ENCODE results near the gene GALNT4.

GALNT4 gene

GRCh38 chr12:89528434-89528833, 3.8 kb upstream of the GALNT4 start:
- no peak for DNase-seq

GRCh38 chr12:89525824-89526770, 1.5 kb upstream of the GALNT4 start, which contains the start of gene POC1B:
TSS of gene POC1B (minus strand) at chr12:89526047. CDS start at chr12:89525895, 152 bp downstream.
- DNase-seq = peak; percentile 92

DNA sequence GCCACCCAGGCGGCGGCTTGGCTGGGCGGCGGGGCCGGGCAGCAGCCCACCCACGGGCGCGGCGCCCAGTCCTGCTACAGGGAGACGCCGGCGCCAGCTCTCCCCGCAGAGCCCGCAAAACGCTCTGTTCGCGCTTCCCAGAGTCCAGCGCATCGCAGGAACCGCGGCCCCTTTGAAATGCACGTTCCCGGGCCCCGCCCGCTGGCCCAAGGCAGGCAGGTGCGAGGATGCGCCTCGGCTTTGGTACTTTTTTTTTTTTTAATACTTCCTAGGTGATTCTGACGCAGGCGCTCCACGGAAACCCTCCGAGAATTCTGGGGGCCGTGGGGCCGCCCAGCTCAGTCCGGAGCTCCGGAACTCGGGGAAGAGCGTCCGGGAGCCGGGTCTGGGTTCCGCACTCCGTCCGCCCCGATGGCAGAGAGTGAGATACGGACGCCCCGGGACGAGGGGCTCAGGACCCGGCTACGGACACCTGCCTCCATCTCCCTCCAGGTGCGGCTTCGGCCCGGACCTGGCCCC, 768 bp upstream of the GALNT4 start:
- peak; percentile 82 for DNase-seq

DNA sequence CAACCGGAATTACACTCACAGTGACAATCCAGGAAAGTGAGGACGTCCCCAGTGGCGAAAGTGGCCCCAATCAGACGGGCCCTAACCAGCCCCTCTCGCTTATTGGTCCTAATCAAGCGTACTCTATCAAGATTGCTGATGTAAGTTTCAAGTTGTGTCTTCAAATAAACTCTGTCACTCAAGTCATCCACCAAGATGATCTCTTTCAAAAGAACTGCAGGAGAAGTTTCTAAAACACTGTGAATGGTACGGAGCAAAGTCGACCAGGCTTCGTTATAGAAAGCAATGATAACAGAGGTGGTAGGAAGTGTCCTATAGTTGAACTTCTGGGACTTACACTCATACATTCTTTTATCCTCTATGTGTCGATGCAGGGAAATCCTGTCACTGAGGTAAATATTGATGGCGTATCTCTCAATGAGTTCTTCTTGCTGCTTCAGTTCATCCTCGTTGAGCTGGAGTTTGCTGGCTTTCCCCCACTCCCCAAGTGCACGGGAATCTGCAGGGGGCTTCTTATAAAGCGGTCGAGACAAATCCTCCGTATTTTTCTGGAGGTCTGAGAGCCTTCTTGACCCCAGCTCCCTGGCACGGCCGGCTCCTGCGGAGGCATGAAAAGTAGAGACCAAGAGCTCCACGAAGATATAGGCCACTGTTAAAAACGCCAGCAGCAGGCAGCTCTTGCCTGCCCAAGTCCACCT, 604 bp downstream of the GALNT4 start:
- DNase-seq = no peak

- DNase-seq = no peak
Measured at GRCh38 chr12:89523393-89523792, 1.2 kb downstream of the GALNT4 start.

GRCh38 chr12:89521364-89522223, 3.0 kb downstream of the GALNT4 start:
- DNase-seq = no peak

DNA sequence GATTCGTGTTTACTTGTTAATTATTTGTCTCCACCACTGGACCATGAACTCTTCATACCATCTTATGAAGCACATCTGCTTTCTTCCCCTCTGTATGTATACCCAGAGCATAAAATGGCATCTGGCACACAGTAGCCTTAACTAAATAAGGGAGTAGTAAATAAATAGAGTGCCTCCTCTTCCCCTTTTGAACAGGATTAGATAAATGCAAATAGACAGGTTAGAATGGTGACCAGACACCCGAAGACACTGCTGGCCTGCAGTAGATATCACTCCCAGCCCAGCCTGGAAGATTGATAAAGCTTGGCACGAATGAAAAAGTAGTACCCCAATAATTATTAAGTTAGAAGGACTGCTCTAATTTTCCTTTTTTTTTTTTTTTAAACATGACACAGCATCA, 6.9 kb downstream of the GALNT4 start:
- DNase-seq = no peak

GRCh38 chr12:89516633-89517032, 8.0 kb downstream of the GALNT4 start:
- no peak for DNase-seq

- DNase-seq = no peak
Measured at GRCh38 chr12:89514751-89515150, 9.8 kb downstream of the GALNT4 start.

GRCh38 chr12:89513544-89513943, 11.1 kb downstream of the GALNT4 start:
- no peak for DNase-seq

GRCh38 chr12:89507015-89507824, 17.4 kb downstream of the GALNT4 start:
- DNase-seq = no peak

DNA sequence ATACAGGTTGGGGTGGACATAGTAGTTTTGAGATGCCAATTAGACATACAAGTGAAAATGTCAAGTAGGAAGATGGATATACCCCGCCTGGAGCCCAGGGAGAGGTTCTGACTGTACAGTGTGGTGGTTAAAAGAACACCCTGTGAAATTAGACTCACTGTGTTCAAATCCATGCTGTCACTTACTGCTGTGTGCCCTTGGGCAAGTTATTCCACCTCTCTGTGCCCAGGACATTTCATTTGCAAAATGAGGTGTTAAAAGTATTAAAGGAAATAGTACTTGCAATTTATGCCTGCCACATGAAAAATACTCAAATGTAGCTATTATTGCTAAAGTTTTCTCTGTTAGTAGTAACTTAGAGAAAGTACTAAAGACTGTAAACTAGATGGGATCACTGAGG, 18.5 kb downstream of the GALNT4 start:
- DNase-seq = no peak

GRCh38 chr12:89504560-89505346, 19.8 kb downstream of the GALNT4 start:
- DNase-seq = no peak

DNA sequence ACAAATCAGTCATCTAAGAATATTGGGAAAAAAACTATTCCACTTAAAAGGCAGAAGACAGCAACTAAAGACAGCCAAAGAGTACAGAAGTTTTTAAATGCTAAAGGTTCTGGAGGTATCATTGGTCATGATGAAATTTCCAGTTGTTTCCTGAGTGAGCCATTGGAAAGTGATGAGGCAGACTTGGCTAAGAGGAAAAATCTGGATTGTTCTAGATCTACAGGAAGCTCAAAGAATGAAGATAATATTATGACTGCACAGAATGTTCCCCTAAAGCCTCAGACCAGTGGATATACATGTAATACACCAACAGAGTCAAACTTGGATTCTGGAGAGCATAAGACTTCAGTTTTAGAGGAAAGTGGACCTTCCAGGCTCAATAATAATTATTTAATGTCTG, 22.8 kb downstream of the GALNT4 start:
- no peak for DNase-seq

- DNase-seq = no peak
Measured at GRCh38 chr12:89499857-89500256, 24.7 kb downstream of the GALNT4 start.

DNA sequence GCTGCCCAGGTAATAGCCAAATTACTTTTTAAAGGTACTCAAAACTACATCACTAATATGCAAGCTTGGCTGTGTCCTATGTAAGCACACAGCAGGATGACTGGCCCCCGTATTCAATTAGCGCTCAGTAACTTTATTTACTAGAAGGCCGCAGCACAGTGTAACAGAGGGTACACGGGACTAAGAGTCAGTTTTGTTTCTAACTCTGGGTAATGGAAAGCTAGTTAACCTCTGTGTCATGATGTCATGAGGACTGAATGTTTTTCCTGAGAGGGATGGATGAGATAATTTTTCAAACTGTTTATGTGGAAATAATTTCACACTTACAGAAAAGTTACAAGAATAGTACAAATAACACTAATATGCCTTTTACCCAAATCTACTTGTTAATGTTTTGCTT, 27.1 kb downstream of the GALNT4 start:
- DNase-seq = no peak

GRCh38 chr12:89497005-89497404, 27.6 kb downstream of the GALNT4 start:
- peak; percentile 20 for DNase-seq

- no peak for DNase-seq
Measured at GRCh38 chr12:89494411-89495231, 30.0 kb downstream of the GALNT4 start.

GRCh38 chr12:89493670-89494302, 30.8 kb downstream of the GALNT4 start:
- no peak for DNase-seq

DNA sequence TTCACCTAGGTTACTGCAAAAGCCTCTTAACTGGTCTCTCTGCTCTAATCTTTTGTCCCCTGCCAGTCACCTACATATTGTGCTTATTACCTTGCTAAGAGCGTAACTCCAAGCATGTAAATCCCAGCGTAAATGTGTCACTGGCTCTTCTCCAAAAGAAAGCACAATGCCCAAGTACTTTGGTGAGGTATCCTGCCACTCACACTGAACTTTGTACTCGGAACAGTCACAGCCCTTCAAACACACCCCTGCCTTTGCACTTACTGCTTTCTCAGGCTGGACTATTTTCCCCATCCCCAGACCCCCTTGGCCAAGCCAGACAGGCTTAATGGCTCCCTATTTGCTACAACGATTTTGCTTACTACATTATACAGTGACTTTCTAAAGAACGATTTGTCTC, 31.7 kb downstream of the GALNT4 start:
- DNase-seq = no peak
